ENCODE results near the gene GPR119. TPM values are rescaled to one million over a fixed set of nuclear protein-coding genes. Genes with fewer than 3 reads are reported as not detected.

Gene GPR119
- total RNA-seq (2022; extraction: Qiagen RNA extraction): not detected in 5 replicates

GRCh38 chrX:130385520-130385919 lies at the start of gene GPR119:
TSS of gene GPR119 (minus strand) at chrX:130385674. CDS start at chrX:130385447, 227 bp downstream.

GRCh38 chrX:130401415-130402207 lies 16.1 kb upstream of the GPR119 start, which contains the start of gene RBMX2:
TSS of gene RBMX2 (plus strand) at chrX:130401987. CDS start at chrX:130402033, 46 bp downstream.

GRCh38 chrX:130339408-130340222 lies 45.9 kb downstream of the GPR119 start, which contains the start of gene SLC25A14:
TSS of gene SLC25A14 (plus strand) at chrX:130339919. CDS start at chrX:130340279, 360 bp downstream.

Other genes starting within 250 kb of the GPR119 start
- gene AIFM1, start 219.8 kb downstream of the GPR119 start, total RNA-seq (2022; extraction: Qiagen RNA extraction): 66.6 to 74.0 TPM (median 70.3 TPM) in 5 replicates
- 0.13 to 0.32 TPM (median 0.27 TPM) in 5 replicates for gene RAB33A, start 213.7 kb downstream of the GPR119 start, total RNA-seq (2022; extraction: Qiagen RNA extraction)
- gene ZNF280C, start 116.8 kb downstream of the GPR119 start, total RNA-seq (2022; extraction: Qiagen RNA extraction): 2.4 to 2.9 TPM (median 2.6 TPM) in 5 replicates
- gene SLC25A14, start 45.8 kb downstream of the GPR119 start, total RNA-seq (2022; extraction: Qiagen RNA extraction): 17.0 to 17.8 TPM (median 17.4 TPM) in 5 replicates
- 27.0 to 30.8 TPM (median 28.1 TPM) in 5 replicates for gene RBMX2, start 16.3 kb upstream of the GPR119 start, total RNA-seq (2022; extraction: Qiagen RNA extraction)

All from A549 treated with Mapracorat at 1 μM for 4 hours (cell line).